ENCODE results near the gene FSD1L.

FSD1L gene

DNA sequence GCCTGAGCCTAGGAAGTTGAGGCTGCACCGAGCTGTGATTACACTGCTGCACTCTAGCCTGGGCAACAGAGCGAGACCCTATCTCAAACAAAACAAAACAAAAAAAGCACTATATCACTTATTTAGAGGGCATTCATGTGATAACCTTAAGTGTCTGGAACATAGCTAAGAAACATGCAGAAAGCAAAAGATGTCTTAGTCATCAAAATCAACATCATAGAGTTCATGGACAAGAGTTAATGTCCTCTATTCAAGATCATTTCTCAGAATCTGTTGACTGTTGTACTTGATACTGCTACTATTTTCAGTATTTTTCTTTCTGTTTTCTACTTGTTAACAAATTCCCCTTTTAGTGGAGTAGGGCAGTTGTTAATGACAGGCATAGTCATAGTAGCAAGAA, 25.4 kb downstream of the FSD1L start:
- Histone ChIP-seq H3K4me2 (no peak overlapping the region), H3K27me3 (ENCODE audit: insufficient read depth, low read depth) (no peaks in the 10 kb centered on the region), H2AFZ (ENCODE audit: low read depth) (no peak overlapping the region), H4K20me1 (ENCODE audit: insufficient read depth) (no peaks in the 10 kb centered on the region), H3K27ac (no peak overlapping the region), H3K36me3 (ENCODE audit: insufficient read depth) (no peaks in the 10 kb centered on the region), H3K9ac (no peak overlapping the region), H3K4me1 (ENCODE audit: low read depth, poor library complexity, severe bottlenecking) (no peaks in the 10 kb centered on the region), H3K4me3 (IDR thresholded peaks at IDR 0.05; ENCODE audit: insufficient read depth, low read depth, low read length) (no peak overlapping the region), H3K79me2 (ENCODE audit: insufficient read depth, low read depth) (no peaks in the 10 kb centered on the region)
- TF ChIP-seq, protein P1, sequence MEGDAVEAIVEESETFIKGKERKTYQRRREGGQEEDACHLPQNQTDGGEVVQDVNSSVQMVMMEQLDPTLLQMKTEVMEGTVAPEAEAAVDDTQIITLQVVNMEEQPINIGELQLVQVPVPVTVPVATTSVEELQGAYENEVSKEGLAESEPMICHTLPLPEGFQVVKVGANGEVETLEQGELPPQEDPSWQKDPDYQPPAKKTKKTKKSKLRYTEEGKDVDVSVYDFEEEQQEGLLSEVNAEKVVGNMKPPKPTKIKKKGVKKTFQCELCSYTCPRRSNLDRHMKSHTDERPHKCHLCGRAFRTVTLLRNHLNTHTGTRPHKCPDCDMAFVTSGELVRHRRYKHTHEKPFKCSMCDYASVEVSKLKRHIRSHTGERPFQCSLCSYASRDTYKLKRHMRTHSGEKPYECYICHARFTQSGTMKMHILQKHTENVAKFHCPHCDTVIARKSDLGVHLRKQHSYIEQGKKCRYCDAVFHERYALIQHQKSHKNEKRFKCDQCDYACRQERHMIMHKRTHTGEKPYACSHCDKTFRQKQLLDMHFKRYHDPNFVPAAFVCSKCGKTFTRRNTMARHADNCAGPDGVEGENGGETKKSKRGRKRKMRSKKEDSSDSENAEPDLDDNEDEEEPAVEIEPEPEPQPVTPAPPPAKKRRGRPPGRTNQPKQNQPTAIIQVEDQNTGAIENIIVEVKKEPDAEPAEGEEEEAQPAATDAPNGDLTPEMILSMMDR (conservative IDR thresholded peaks at IDR 0.05; ENCODE audit: low read depth, low read length), result no peak

DNA sequence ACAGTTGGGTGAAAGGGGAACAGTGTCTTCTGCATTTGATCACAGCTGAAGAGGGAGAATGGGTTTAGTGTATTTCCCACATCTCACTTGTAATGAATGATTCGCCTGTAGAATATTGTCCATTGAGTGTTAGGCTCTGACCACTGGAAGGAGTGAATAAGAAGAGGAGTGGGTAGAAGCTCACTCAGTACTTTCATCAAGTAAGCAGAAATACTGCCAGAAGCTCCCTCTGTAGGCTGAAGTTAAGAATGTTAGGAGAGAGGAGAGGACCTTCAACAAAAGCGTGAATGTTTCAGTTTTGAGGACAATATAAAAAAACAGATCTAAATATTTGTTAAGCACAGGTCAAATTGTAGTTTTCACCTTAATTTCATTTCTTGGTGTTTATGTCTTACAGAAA, 27.5 kb downstream of the FSD1L start:
- Histone ChIP-seq H3K27ac (no peak overlapping the region), H3K79me2 (ENCODE audit: insufficient read depth, low read depth) (no peaks in the 10 kb centered on the region), H3K4me2 (no peak overlapping the region), H2AFZ (ENCODE audit: low read depth) (no peak overlapping the region), H3K4me1 (ENCODE audit: low read depth, poor library complexity, severe bottlenecking) (no peaks in the 10 kb centered on the region), H3K9ac (no peak overlapping the region), H3K27me3 (ENCODE audit: insufficient read depth, low read depth) (no peaks in the 10 kb centered on the region), H3K4me3 (IDR thresholded peaks at IDR 0.05; ENCODE audit: insufficient read depth, low read depth, low read length) (no peak overlapping the region), H3K36me3 (ENCODE audit: insufficient read depth) (no peaks in the 10 kb centered on the region), H4K20me1 (ENCODE audit: insufficient read depth) (no peaks in the 10 kb centered on the region)
- TF ChIP-seq, protein P1 (conservative IDR thresholded peaks at IDR 0.05; ENCODE audit: low read depth, low read length), result 0 out of 2 replicates have a peak, but pooled peaks have one; percentile 18

DNA sequence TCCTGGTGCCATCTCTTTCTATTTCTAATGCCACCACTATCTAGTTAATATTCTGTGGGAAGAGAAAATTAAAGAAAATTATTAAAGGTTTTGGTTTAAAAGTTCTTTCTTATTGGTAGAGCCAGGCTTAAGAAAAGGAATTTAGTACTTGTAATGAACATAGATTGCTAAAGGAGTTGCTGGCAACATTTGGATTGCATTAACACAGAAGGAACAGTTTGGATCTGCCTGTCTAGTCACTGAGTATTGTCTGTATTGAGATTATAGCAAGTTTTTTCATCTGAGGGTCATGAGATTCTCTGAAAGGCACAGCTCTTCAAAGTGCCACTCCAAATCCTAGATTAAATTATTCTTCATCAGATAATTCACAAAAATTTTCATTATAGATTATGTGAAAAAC, 32.0 kb downstream of the FSD1L start:
- Histone ChIP-seq H3K27ac (no peak overlapping the region), H2AFZ (ENCODE audit: low read depth) (no peak overlapping the region), H3K4me1 (ENCODE audit: low read depth, poor library complexity, severe bottlenecking) (no peaks in the 10 kb centered on the region), H3K4me3 (IDR thresholded peaks at IDR 0.05; ENCODE audit: insufficient read depth, low read depth, low read length) (no peak overlapping the region), H3K27me3 (ENCODE audit: insufficient read depth, low read depth) (no peaks in the 10 kb centered on the region), H3K36me3 (ENCODE audit: insufficient read depth) (no peaks in the 10 kb centered on the region), H3K79me2 (ENCODE audit: insufficient read depth, low read depth) (no peaks in the 10 kb centered on the region), H3K4me2 (no peak overlapping the region), H4K20me1 (ENCODE audit: insufficient read depth) (no peaks in the 10 kb centered on the region), H3K9ac (no peak overlapping the region)
- TF ChIP-seq, protein P1 (conservative IDR thresholded peaks at IDR 0.05; ENCODE audit: low read depth, low read length), result no peak

DNA sequence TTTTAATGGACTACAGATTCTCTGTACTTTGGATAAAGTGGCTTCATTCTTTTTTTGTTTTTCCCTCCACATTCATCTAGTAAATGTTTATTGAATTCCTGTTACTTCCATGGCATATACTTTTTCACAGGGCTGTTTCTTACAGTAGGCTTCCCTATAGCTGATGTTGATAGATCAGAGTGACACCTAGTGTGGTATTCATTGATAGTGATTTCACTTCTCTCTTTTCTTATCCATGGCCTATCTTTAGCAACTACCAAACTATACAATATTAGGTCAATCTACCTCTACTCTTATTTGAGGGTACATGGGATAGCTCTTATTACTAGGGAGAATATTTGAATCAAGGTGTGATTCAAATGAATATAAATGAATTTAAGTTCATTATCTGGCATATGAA, 35.8 kb downstream of the FSD1L start:
- Histone ChIP-seq H3K27ac (no peak overlapping the region), H3K79me2 (ENCODE audit: insufficient read depth, low read depth) (no peaks in the 10 kb centered on the region), H3K4me3 (IDR thresholded peaks at IDR 0.05; ENCODE audit: insufficient read depth, low read depth, low read length) (no peak overlapping the region), H3K27me3 (ENCODE audit: insufficient read depth, low read depth) (no peaks in the 10 kb centered on the region), H4K20me1 (ENCODE audit: insufficient read depth) (no peaks in the 10 kb centered on the region), H2AFZ (ENCODE audit: low read depth) (no peak overlapping the region), H3K9ac (no peak overlapping the region), H3K36me3 (ENCODE audit: insufficient read depth) (no peaks in the 10 kb centered on the region), H3K4me1 (ENCODE audit: low read depth, poor library complexity, severe bottlenecking) (no peaks in the 10 kb centered on the region), H3K4me2 (no peak overlapping the region)
- TF ChIP-seq, protein P1 (conservative IDR thresholded peaks at IDR 0.05; ENCODE audit: low read depth, low read length), result no peak

Measured in KMS-11 (cell line).